ENCODE measurements around the gene SERINC3. TPM values are rescaled to one million over a fixed set of nuclear protein-coding genes. Genes with fewer than 3 reads are reported as not detected.

Gene SERINC3
- total and polyA plus RNA-seq, 2 of the 13 experiments (the other 11 are each of a cell fraction or from before 2014, with no cell fraction given): 82.0 to 226 TPM

DNA sequence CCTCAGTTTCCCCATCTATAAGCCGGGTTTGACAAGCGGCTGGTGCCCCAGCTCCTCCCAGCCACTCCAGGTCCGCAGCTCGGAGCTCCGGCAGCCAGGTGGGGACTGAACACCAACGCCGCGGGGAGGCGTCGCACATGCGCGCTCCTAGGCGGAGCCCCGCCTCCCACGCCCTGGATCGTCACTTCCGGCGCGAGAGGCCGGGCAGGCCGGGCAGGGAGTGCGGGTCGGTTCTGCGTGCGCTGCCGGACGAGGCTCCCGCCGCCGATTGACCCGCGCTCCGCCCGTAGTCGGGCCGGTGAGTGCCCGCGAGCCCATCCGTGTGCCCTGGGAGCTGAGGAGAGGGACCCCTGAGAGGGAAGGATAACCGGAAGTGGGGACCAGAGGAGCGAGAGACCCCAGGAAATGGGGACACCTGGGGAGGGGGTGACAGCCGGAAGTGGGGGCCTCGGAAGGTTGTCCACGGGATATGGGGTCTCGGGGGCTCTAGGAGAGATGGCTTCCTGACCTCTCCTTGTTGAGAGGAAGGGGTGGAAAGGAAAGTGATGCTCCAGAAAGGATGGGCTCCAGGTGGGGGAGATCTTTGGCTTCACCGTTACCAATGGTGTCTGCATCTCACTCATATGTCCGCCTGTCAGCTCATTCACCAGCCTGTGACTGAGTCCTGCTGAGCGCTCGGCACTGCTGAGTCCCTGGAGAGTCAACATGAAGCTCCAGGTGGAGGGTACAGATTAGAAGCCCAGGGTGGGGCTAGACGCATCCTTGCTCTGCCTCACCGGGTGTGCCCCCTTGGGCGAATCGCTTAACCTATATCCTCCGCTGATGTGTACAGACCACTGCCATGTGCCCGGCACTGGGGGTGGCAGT lies 45.9 kb downstream of the SERINC3 start, which contains the start of gene TTPAL (continued):
- TF ChIP-seq, protein P1, sequence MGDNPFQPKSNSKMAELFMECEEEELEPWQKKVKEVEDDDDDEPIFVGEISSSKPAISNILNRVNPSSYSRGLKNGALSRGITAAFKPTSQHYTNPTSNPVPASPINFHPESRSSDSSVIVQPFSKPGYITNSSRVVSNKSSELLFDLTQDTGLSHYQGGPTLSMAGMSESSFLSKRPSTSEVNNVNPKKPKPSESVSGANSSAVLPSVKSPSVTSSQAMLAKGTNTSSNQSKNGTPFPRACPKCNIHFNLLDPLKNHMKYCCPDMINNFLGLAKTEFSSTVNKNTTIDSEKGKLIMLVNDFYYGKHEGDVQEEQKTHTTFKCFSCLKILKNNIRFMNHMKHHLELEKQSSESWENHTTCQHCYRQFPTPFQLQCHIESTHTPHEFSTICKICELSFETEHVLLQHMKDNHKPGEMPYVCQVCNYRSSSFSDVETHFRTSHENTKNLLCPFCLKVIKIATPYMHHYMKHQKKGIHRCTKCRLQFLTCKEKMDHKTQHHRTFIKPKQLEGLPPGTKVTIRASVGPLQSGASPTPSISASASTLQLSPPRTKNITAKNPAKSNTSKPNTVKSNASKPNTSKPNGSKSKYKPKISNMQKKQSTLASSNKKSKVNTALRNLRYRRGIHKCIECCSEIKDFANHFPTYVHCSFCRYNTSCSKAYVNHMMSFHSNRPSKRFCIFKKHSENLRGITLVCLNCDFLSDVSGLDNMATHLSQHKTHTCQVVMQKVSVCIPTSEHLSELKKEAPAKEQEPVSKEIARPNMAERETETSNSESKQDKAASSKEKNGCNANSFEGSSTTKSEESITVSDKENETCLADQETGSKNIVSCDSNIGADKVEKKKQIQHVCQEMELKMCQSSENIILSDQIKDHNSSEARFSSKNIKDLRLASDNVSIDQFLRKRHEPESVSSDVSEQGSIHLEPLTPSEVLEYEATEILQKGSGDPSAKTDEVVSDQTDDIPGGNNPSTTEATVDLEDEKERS (CRISPR knock-in tag; IDR thresholded peaks at IDR 0.05): no peak
- TF ChIP-seq SMYD3 (CRISPR knock-in tag; IDR thresholded peaks at IDR 0.05): peak; percentile 99
- TF ChIP-seq SMC3 (IDR thresholded peaks at IDR 0.05; ENCODE audit: low read length): peak; percentile 15; the same call in 1 of the 2 replicates
- peak; percentile 97; the same call in 1 of the 2 replicates for TF ChIP-seq GLI4 (CRISPR knock-in tag; IDR thresholded peaks at IDR 0.05; ENCODE audit: borderline replicate concordance)
- TF ChIP-seq PAWR (CRISPR knock-in tag; IDR thresholded peaks at IDR 0.05; ENCODE audit: borderline replicate concordance): no peak
- TF ChIP-seq, protein P2, sequence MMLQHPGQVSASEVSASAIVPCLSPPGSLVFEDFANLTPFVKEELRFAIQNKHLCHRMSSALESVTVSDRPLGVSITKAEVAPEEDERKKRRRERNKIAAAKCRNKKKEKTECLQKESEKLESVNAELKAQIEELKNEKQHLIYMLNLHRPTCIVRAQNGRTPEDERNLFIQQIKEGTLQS (CRISPR knock-in tag; IDR thresholded peaks at IDR 0.05): peak; percentile 80
- 0 out of 2 replicates have a peak, but pooled peaks have one; percentile 36 for TF ChIP-seq GTF2F1 (IDR thresholded peaks at IDR 0.05; ENCODE audit: low read length)
- no peak for TF ChIP-seq ZNF234 (CRISPR knock-in tag; conservative IDR thresholded peaks at IDR 0.05)
- peak; percentile 96 for TF ChIP-seq SRSF1 (optimal IDR thresholded peaks at IDR 0.05; ENCODE audit: low read depth, low read length)
- TF ChIP-seq ZNF292 (CRISPR knock-in tag; IDR thresholded peaks at IDR 0.05; ENCODE audit: borderline replicate concordance, low read depth): peak; percentile 38; the same call in 1 of the 2 replicates
- TF ChIP-seq, protein P3, sequence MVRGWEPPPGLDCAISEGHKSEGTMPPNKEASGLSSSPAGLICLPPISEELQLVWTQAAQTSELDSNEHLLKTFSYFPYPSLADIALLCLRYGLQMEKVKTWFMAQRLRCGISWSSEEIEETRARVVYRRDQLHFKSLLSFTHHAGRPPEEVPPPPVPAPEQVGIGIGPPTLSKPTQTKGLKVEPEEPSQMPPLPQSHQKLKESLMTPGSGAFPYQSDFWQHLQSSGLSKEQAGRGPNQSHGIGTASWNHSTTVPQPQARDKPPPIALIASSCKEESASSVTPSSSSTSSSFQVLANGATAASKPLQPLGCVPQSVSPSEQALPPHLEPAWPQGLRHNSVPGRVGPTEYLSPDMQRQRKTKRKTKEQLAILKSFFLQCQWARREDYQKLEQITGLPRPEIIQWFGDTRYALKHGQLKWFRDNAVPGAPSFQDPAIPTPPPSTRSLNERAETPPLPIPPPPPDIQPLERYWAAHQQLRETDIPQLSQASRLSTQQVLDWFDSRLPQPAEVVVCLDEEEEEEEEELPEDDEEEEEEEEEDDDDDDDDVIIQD (CRISPR knock-in tag; IDR thresholded peaks at IDR 0.05; ENCODE audit: low read depth): peak; percentile 80; the same call in 1 of the 2 replicates
- no peak; the same call in 1 of the 2 replicates for TF ChIP-seq RFX5 (IDR thresholded peaks at IDR 0.05; ENCODE audit: low read depth, low read length)
- peak; percentile 98 for TF ChIP-seq MXI1 (IDR thresholded peaks at IDR 0.05; ENCODE audit: borderline replicate concordance, low read depth, low read length)
- TF ChIP-seq EZH2 (conservative IDR thresholded peaks at IDR 0.05; ENCODE audit: low read depth, low read length): no peak
- peak; percentile 91 for TF ChIP-seq EED (CRISPR knock-in tag; IDR thresholded peaks at IDR 0.05)
- TF ChIP-seq NFKBIZ (CRISPR knock-in tag; IDR thresholded peaks at IDR 0.05): peak; percentile 89; the same call in 1 of the 2 replicates
- TF ChIP-seq ZNF382 (CRISPR knock-in tag; IDR thresholded peaks at IDR 0.05; ENCODE audit: borderline replicate concordance): no peak
- peak; percentile 88; the same call in 1 of the 2 replicates for TF ChIP-seq ZNF431 (CRISPR knock-in tag; IDR thresholded peaks at IDR 0.05; ENCODE audit: borderline replicate concordance, low read depth)
- peak; percentile 90; the same call in 1 of the 2 replicates for TF ChIP-seq CENPT (CRISPR knock-in tag; IDR thresholded peaks at IDR 0.05; ENCODE audit: low read depth)
- TF ChIP-seq TARDBP (CRISPR knock-in tag; IDR thresholded peaks at IDR 0.05): peak; percentile 100
- peak; percentile 87 for TF ChIP-seq ISL2 (CRISPR knock-in tag; IDR thresholded peaks at IDR 0.05)
- TF ChIP-seq SOX13 (IDR thresholded peaks at IDR 0.05): no peak; the same call in 1 of the 2 replicates
- no peak for TF ChIP-seq SOX13 (CRISPR knock-in tag; conservative IDR thresholded peaks at IDR 0.05 in 1 of 2, IDR thresholded peaks at IDR 0.05 in 1 of 2)
- TF ChIP-seq ZNF335 (CRISPR knock-in tag; IDR thresholded peaks at IDR 0.05): peak; percentile 79; the same call in 1 of the 2 replicates
